Inferior parietal cortex (tissue), 1 donor: Measurements from ENCODE around the gene ATG2B.
A peak's percentile ranks its signal among the peaks of the same experiment; 100 is the strongest.

Experiments used
- DNase-seq: peaks from one replicate; pipeline ENCODE4 v3.0.0-alpha.2; 2016; ENCODE audit errors: extremely low spot score

Gene ATG2B

DNA sequence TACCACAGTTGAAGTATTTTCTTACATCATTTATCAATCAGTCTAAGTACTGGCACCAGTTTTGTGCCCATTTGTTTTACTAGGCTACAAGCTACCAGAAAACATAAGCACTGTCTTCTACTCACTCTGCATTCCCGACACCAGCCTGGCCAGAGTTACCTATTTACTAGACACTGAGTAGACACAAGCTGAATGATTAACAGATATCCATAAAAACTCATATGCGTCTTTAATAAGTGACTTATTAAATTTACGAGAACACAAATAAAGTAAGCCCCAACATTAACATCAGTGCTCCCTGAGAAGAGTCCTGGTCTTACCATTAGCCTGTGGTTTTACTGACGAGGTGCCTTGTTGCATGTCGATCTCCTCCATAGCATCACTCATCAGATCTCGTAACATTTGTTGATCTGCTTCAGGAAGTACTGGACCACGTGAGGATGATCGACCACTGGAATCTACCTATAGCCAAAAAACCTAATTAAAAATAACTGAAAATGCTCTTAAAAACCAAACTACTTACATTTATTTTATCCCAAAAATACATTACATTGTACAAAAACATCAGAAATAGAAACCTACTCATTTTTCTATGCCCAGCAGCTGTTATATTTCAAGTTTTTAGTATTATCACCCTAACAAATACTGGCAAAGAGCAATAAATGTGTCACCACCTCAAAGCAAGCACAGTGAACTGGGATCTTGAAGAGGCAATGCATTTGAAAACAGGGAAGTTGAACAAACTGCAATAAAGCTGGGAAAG is 53.8 kb downstream of the ATG2B start:
- DNase-seq = no peak

DNA sequence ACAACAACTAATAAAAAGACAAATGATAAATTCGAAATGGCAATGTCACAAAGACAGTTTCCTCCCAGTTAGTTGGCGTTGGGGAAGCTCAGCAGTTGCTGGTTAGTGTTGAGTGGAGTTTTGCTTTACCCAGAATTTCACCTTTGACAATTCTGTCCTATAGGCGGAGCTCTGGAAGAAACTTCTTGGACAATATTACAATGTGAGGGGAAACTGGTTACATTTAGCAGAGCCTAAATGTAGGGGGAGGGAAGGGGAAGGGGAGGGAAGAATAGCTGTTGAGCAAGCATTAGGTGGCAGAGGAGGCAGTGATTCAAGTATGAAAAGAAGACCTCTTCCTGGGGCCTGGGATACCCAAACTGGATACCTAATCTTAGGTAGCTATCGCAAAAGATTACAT is 55.7 kb downstream of the ATG2B start:
- DNase-seq = no peak

DNA sequence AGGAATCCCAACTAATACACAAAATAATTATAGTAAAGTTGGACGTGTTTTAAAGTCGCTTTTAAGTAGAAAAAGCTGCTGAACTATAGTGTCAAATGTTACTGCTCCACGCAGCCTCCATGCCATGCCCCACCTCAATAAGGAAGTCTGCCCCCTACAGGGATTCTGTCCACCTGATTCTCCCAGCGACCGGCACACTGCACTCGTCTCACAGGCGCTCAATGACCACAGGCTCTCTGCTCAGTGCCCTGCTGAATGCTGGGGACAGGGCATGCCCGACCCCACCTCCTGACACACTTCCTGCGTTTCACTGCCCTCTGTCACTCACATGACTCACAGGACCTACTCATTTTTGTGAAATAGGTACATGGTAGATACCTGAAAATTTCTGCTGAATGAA is 58.2 kb downstream of the ATG2B start:
- DNase-seq = no peak

DNA sequence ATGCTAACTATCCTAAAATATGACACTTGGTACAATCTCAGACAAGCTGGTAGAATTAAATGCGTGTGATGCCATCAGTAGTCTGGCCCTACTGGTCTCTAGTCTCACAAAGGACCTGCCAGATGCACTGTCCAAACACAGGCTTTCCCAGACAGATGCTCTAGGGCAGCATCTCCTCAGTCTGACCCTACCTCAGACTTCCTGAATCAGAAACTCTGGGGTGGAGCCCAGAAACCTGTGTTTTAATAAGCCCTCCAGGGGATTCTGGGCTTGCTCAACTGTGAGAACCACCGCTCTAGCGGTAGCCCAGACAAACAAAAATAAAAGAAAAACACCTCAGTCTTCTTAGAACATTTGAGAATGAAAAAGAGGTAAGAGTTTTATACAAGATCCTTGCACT is 59.2 kb downstream of the ATG2B start:
- DNase-seq = no peak

DNA sequence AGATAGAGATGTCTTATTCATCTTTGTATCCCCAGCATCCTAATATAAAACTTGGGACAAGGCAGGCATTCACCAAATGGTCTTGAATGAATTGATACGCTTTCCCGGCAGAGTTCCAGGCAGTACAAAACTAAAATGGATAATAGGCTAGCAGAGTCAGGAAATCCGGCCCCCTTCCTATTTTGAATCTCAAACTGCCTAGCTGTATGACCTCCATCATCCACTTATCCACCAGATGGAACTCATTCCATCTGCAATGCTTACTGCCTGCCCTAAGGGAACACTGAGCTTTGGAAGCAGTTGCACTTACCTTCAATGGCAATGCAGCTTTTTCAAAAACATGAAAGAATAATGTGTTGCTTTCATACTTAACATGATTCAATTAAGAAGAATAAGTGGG is 63.7 kb downstream of the ATG2B start:
- DNase-seq = no peak

- no peak for DNase-seq
These were observed 65.1 kb downstream of the ATG2B start for GRCh38 chr14:96297997-96298515.

- DNase-seq = peak; percentile 45
These were observed 66.1 kb downstream of the ATG2B start for GRCh38 chr14:96297000-96297399.

DNA sequence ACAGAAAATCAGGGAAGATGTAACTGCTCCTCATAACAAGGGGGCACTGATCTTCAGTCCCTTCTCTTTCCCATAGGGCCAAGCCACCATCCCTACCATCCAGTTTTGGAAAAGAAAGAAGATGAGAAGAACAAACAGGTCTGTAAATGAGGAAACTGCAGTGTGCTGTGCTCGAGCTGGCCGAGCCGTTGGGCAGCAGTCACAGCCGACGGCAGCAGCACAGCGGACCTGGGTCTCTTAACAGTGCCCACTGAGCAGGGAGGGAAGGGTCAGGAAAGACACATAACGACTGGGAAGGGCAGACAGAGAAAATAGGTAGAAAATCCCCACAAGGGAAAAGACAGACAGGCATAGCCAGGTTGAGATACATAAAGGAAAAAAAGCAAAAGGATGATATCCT is 68.9 kb downstream of the ATG2B start:
- no peak for DNase-seq

GRCh38 chr14:96287856-96288255 is 75.3 kb downstream of the ATG2B start:
- no peak for DNase-seq

GRCh38 chr14:96286251-96286650 is 76.9 kb downstream of the ATG2B start:
- no peak for DNase-seq

- no peak for DNase-seq
These were observed 77.5 kb downstream of the ATG2B start for GRCh38 chr14:96285667-96286066.

- no peak for DNase-seq
These were observed 78.7 kb downstream of the ATG2B start for GRCh38 chr14:96284430-96284829.

DNA sequence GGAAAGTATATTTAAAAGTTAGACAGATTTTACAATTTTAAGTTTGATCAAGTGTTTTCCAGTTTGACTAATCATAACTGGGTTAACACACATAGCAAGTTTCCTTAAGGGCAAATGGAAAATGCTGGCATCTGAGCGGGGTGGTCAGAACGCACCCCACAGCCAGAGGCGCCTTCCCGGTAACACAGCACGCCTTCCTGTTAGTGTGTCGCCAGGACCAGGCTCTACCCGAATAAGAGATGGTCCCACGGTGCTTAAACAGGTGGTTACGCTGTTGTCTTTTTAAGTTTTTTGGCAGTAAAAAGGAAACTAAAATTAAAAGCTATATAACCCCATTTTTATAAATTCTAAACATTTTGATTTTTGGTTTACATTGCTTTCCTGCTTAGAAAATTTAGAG is 79.1 kb downstream of the ATG2B start:
- DNase-seq = no peak

DNA sequence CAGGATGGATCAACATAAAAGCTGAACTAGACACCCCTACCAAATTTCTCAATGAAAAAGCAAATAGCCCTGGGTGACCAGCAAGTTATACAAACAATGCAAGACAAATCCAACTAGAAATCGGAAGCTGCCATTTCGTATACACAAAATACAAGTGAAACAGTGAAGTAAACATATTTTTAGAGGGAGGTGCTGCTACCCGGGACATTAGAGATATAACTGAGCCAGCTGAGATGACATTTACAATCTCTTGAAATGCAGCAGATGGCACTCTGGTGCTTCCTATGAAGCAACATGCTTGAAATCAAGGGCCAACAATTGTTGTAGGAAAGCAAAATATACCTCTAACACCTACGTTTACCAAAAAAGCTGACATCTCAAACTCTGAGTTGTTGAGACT is 81.7 kb downstream of the ATG2B start:
- DNase-seq = peak; percentile 17

- no peak for DNase-seq
These were observed 83.0 kb downstream of the ATG2B start for GRCh38 chr14:96280104-96280503.

- DNase-seq = no peak
These were observed 83.6 kb downstream of the ATG2B start for GRCh38 chr14:96279564-96279963.

DNA sequence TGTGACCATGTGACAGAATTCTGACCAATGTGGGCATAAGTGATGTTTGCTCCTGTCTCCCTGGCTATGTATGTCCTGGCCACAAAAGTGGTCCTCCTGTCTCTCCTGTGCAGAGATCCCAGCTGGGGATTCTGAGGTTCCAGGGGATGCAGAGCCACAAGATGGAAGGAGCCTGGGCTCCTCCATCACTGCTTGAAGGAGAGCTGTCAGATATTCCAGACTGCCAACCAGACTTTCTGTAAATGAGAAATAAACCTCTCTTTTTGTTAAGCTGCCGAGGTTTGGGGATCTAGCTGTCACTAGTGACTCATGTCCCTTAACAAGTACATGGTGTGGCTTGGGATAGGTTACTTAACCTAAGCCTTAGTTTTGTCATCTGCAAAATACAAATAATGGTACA is 85.3 kb downstream of the ATG2B start:
- no peak for DNase-seq

DNA sequence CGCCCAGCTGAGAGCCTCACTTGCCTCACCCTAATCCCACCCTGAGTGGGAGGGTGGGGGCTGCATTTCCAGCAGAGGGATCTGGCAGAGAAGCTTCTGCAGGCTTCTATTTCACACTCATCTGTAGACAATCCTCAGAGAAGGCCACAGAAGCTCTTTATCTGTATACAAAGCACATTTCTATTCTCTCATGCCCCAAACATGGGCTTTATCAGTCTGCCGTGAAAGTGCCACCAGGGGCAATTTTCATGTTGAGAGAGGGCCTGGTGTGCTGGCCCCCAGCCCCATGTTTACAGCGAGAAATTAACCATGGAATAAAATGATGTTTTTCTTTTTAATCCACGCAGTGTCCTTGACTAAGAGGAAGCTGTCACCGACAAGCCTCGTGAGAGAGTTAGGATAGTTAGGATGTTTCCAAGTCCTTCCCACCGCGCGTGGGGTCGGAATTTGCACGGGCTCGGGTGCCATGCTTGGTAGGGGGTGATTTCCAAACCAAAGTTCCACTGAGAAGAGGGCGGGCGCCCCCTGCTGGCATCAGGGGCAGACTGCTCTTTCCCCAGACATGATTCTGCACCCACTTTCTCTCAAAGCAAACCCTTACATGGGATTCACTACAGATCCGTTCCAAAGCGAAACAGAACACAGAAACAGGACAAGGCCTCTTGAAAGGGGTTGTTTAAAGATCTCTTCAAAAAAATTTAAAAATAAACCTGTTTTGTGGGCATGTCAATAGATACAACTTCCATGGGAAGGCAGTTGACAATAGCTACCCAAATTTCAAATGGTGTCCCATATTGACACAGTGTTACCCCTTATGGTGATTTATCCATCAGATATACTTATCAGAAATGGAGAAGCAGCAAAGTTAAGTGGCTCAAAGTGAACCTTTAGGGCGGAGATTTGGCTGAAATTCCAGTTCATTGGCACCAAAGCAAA is 87.7 kb downstream of the ATG2B start:
- peak; percentile 88 for DNase-seq

GRCh38 chr14:96274543-96274942 is 88.6 kb downstream of the ATG2B start:
- DNase-seq = peak; percentile 64

DNA sequence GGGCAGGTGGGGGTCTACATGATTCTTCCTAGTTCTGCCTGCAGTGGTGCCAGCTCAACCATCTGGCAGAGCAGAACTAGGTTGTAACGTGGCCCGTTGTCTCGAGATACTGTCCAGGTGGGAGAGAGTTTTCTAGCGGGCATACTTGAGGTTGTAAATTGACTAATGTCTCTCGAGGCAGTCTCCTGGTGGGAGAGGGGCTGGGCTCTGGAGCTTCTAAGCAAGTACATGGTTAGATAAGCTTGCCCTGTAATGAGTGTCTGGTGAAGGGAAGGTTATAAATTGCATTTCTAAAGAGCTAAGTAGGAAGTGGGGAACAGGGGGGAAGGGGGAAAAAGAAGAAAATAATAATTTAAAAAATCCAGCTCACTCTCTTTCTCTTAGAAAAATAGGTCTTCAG is 89.0 kb downstream of the ATG2B start:
- no peak for DNase-seq

- no peak for DNase-seq
These were observed 89.5 kb downstream of the ATG2B start for GRCh38 chr14:96273629-96274028.

DNA sequence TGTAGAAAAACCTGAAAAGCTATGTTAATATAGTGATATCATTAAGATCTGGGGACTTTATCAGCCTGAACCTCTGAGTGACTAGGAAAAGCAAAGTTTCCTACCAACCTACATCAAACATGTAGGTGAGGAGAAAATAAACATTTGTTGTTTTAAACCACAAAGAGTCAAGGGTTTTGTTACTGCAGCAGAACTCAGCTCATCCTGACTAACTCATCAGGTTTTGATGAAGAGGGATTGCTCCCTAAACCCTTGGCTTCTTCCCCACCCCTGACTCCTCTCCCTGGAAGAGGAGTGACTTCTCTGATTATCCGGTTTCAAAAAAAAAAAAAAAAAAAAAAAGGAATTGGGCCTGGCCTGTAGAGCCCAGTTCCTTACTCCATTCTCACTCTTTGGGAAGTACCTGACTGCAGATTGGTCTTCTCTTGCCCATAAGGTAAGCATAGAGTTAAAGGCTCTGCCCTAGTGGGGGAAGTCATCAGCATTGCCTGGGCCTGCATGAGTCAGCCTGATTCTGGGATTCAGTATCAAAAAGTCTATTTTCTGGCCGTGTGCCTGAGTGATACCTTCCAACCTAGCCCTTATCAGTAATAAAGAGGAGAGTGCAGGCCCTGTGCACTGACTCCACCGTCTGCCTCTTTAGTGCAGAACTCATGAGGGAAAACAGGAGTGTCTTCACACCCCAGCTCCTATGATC is 90.2 kb downstream of the ATG2B start:
- DNase-seq = no peak
